Neuronal stem cell (in vitro differentiated cells): ENCODE measurements around the gene PSORS1C2.

Experiments
- DNase-seq: peaks from one replicate; pipeline ENCODE4 v3.0.0-alpha.2; 2013; ENCODE audit warnings: low spot score
- H2AFZ ChIP-seq: one replicate; pipeline ENCODE4 v1.6.1; 2013; ENCODE audit warnings: mild to moderate bottlenecking, low read length, inconsistent platforms
- H2AK5ac ChIP-seq: 2 replicates; pipeline ENCODE4 v1.6.1; 2013; ENCODE audit warnings: low read depth, mild to moderate bottlenecking, inconsistent platforms, low read length, moderate library complexity, mixed read lengths
- H2BK120ac ChIP-seq: 2 replicates; pipeline ENCODE4 v1.6.1; 2013; ENCODE audit warnings: low read depth, mild to moderate bottlenecking, inconsistent platforms, low read length, moderate library complexity, mixed read lengths
- H2BK12ac ChIP-seq: one replicate; pipeline ENCODE4 v1.6.1; 2013; ENCODE audit warnings: low read length, inconsistent platforms
- H2BK15ac ChIP-seq: 2 replicates; pipeline ENCODE4 v1.6.1; 2013; ENCODE audit warnings: mild to moderate bottlenecking, low read length, inconsistent platforms, mixed read lengths
- H2BK5ac ChIP-seq: one replicate; pipeline ENCODE4 v1.6.1; 2013; ENCODE audit warnings: inconsistent platforms, mild to moderate bottlenecking, low read length, moderate library complexity
- H3K14ac ChIP-seq: one replicate; pipeline ENCODE4 v1.6.1; 2013; ENCODE audit warnings: low read length, inconsistent platforms
- H3K18ac ChIP-seq: 2 replicates; pipeline ENCODE4 v1.6.1; 2013; ENCODE audit warnings: low read length, inconsistent platforms
- H3K23ac ChIP-seq: 2 replicates; pipeline ENCODE4 v1.6.1; 2013; ENCODE audit warnings: low read depth, mild to moderate bottlenecking, mixed read lengths, low read length, inconsistent platforms; ENCODE audit not compliant: poor library complexity
- H3K27ac ChIP-seq: replicated peaks from 3 replicates; pipeline ENCODE4 v1.5.1; 2013; ENCODE audit warnings: low read length, inconsistent platforms
- H3K27me3 ChIP-seq, 3 experiments: 2 replicates each; pipeline ENCODE4 v1.6.1; 2013; ENCODE audit warnings: low read length in 3 of 3, mild to moderate bottlenecking in 2 of 3, inconsistent platforms in 1 of 3, low read depth in 1 of 3, mixed read lengths in 1 of 3, moderate library complexity in 1 of 3; ENCODE audit not compliant: control insufficient read depth in 3 of 3, insufficient read depth in 3 of 3
- H3K36me3 ChIP-seq, 2 donors: replicated peaks in 1 of 2; 2 replicates each; pipeline ENCODE4 v1.6.1; 2013; ENCODE audit warnings: low read length in 2 of 2; ENCODE audit not compliant: control insufficient read depth in 2 of 2, insufficient read depth in 2 of 2
- H3K4ac ChIP-seq: 2 replicates; pipeline ENCODE4 v1.6.1; 2013; ENCODE audit warnings: inconsistent platforms, mild to moderate bottlenecking, low read length, moderate library complexity
- H3K4me1 ChIP-seq, 2 donors: 1 replicate in 1 of 2; 2 replicates in 1 of 2; pipeline ENCODE4 v1.6.1; 2013; ENCODE audit warnings: low read length in 2 of 2, low read depth in 1 of 2; ENCODE audit not compliant: control insufficient read depth in 2 of 2, insufficient read depth in 1 of 2
- H3K4me2 ChIP-seq: one replicate; pipeline ENCODE4 v1.6.1; 2013; ENCODE audit warnings: mild to moderate bottlenecking, low read length, inconsistent platforms; ENCODE audit not compliant: insufficient read depth, poor library complexity, severe bottlenecking
- H3K4me3 ChIP-seq, 2 donors: 2 replicates each; pipeline ENCODE4 v1.5.1; 2013; ENCODE audit warnings: low read length in 2 of 2, mild to moderate bottlenecking in 2 of 2, inconsistent platforms in 1 of 2, moderate library complexity in 1 of 2
- H3K79me1 ChIP-seq: one replicate; pipeline ENCODE4 v1.6.1; 2013; ENCODE audit warnings: low read depth, mild to moderate bottlenecking, inconsistent platforms, low read length, moderate library complexity
- H3K9ac ChIP-seq: one replicate; pipeline ENCODE4 v1.6.1; 2013; ENCODE audit warnings: mild to moderate bottlenecking, low read depth, low read length, inconsistent platforms; ENCODE audit not compliant: poor library complexity
- H3K9me3 ChIP-seq, 2 donors: replicated peaks in 1 of 2; 2 replicates each; pipeline versions ENCODE3 to v1.6.1; 2013; ENCODE audit warnings: low read length in 2 of 2, mild to moderate bottlenecking in 2 of 2, inconsistent platforms in 1 of 2, low read depth in 1 of 2, mixed read lengths in 1 of 2, moderate library complexity in 1 of 2; ENCODE audit not compliant: control insufficient read depth in 2 of 2, insufficient read depth in 1 of 2
- H4K8ac ChIP-seq: one replicate; pipeline ENCODE4 v1.6.1; 2013; ENCODE audit warnings: low read depth, mild to moderate bottlenecking, inconsistent platforms, low read length, moderate library complexity
- H4K91ac ChIP-seq: one replicate; pipeline ENCODE4 v1.6.1; 2013; ENCODE audit warnings: low read length, low read depth, mild to moderate bottlenecking, inconsistent platforms; ENCODE audit not compliant: poor library complexity
- WGBS, 2 donors: extraction: QIAGEN DNeasy Blood & Tissue Kit; methylation state at CpG; one replicate each; pipeline ENCODE4 v1.1.7; 2013; ENCODE audit warnings: missing lambda C conversion rate in 2 of 2, mixed read lengths in 1 of 2; ENCODE audit not compliant: insufficient read length in 2 of 2, insufficient replicate concordance in 1 of 2; ENCODE audit errors: extremely low coverage in 2 of 2; 5-methylcytosine and 5-hydroxymethylcytosine counted together

PSORS1C2 gene

GRCh38 chr6:31121131-31121790 lies 17.6 kb downstream of the PSORS1C2 start:
- Histone ChIP-seq H3K4me3 (no peak overlapping the region), H3K18ac (peak overlapping the region; percentile 22), H3K14ac (no peak overlapping the region), H4K8ac (no peak overlapping the region), H2BK15ac (peak overlapping the region; percentile 45), H3K79me1 (no peaks in the 10 kb centered on the region), H3K4me2 (no peak overlapping the region), H3K23ac (no peak overlapping the region), H2BK5ac (peak overlapping the region; percentile 43), H2BK120ac (no peak overlapping the region), H3K27ac (no peak overlapping the region), H3K27me3 (peaks cover 0 to 28% (median 0%) of the 10 kb centered on the region in 3 experiments), H3K4ac (no peak overlapping the region), H2AK5ac (no peak overlapping the region), H3K9ac (peak overlapping the region; percentile 36), H2AFZ (no peak overlapping the region), H3K36me3 (no peaks in the 10 kb centered on the region), H3K9me3 (no peaks in the 10 kb centered on the region), H3K4me1 (peaks cover 3 to 10% of the 10 kb centered on the region in 2 donors), H2BK12ac (no peak overlapping the region), H4K91ac (no peak overlapping the region)
- DNase-seq, result no peak
- WGBS, 2 donors, result no CpG with 5 or more reads among the region's 12 CpGs

GRCh38 chr6:31120151-31120915 lies 18.5 kb downstream of the PSORS1C2 start, which contains the start of gene CDSN:
Gene CDSN (minus strand): TSS chr6:31120446. CDS start chr6:31120419, 27 bp downstream.
- H3K4me1 ChIP-seq, result peaks cover 3 to 10% of the 10 kb centered on the region in 2 donors
- peak within 1 kb of the TSS; percentile 61 for H3K23ac ChIP-seq
- peak within 1 kb of the TSS; percentile 45 for H2BK15ac ChIP-seq
- H2AFZ ChIP-seq, result no peak within 1 kb of the TSS
- peak within 1 kb of the TSS; percentile 36 for H3K9ac ChIP-seq
- peak within 1 kb of the TSS; percentile 57 for H4K8ac ChIP-seq
- peak within 1 kb of the TSS; percentile 68 for H2BK12ac ChIP-seq
- H3K4ac ChIP-seq, result peak within 1 kb of the TSS; percentile 58
- no peak within 1 kb of the TSS for H3K4me2 ChIP-seq
- H4K91ac ChIP-seq, result no peak within 1 kb of the TSS
- H2BK120ac ChIP-seq, result peak within 1 kb of the TSS; percentile 26
- no CpG with 5 or more reads among the region's 26 CpGs for WGBS, 2 donors
- H3K9me3 ChIP-seq, result no peaks in the 10 kb centered on the region
- H3K14ac ChIP-seq, result peak within 1 kb of the TSS; percentile 79
- H3K4me3 ChIP-seq, result no peak within 1 kb of the TSS
- H2BK5ac ChIP-seq, result peak within 1 kb of the TSS; percentile 43
- peak within 1 kb of the TSS; percentile 60 for H3K18ac ChIP-seq
- no peaks in the 10 kb centered on the region for H3K36me3 ChIP-seq
- DNase-seq, result no peak
- H2AK5ac ChIP-seq, result no peak within 1 kb of the TSS
- peaks cover 0 to 32% (median 0%) of the 10 kb centered on the region in 3 experiments for H3K27me3 ChIP-seq
- no peaks in the 10 kb centered on the region for H3K79me1 ChIP-seq
- H3K27ac ChIP-seq, result no peak within 1 kb of the TSS

- DNase-seq, result no peak
- Histone ChIP-seq H4K8ac (no peak overlapping the region), H3K14ac (no peak overlapping the region), H2AFZ (no peak overlapping the region), H3K9me3 (no peaks in the 10 kb centered on the region), H3K27ac (no peak overlapping the region), H3K4me3 (no peak overlapping the region), H3K23ac (no peak overlapping the region), H3K4me2 (no peak overlapping the region), H2BK120ac (no peak overlapping the region), H3K4me1 (peaks cover 0 to 6% of the 10 kb centered on the region in 2 donors), H3K27me3 (peaks cover 0 to 31% (median 0%) of the 10 kb centered on the region in 3 experiments), H3K9ac (no peak overlapping the region), H3K4ac (no peak overlapping the region), H2BK15ac (no peak overlapping the region), H4K91ac (no peak overlapping the region), H2BK5ac (no peak overlapping the region), H3K36me3 (no peaks in the 10 kb centered on the region), H2AK5ac (no peak overlapping the region), H3K18ac (no peak overlapping the region), H2BK12ac (no peak overlapping the region), H3K79me1 (no peaks in the 10 kb centered on the region)
- WGBS, 2 donors, result no CpG with 5 or more reads among the region's 7 CpGs
These were observed 20.7 kb downstream of the PSORS1C2 start for GRCh38 chr6:31118178-31118577.
